Hepatic stellate cell (primary cell): Measurements from ENCODE around the gene NDUFAF3.

ENCODE experiments used
- DNase-seq: peaks from one replicate; pipeline ENCODE4 v3.0.0; 2011; ENCODE audit warnings: low spot score

Gene NDUFAF3

DNA sequence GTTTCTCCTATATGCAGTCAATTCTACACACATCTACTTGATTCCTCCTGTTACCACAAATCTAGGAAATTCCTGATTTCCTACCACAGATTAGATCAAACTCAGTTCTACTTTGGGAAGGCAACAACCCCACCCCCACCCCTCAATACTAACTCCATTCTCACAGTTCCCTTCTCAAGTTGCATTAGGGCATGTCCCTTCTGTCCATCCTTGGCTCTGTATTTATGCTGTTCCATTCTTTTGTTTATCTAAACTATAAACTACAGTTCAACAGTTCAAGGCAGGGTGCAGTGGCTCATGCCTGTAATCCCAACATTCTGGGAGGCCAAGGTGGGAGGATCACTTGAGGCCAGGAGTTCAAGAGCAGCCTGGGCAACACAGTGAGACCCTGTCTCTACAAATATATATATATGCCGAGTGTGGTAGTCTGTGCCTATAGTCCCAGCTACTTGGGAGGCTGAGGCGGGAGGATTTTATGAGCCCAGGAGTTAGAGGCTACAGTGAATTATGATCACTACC is 32.5 kb downstream of the NDUFAF3 start:
- no peak for DNase-seq

- DNase-seq: no peak
These were observed 35.3 kb downstream of the NDUFAF3 start for GRCh38 chr3:49057268-49057667.

DNA sequence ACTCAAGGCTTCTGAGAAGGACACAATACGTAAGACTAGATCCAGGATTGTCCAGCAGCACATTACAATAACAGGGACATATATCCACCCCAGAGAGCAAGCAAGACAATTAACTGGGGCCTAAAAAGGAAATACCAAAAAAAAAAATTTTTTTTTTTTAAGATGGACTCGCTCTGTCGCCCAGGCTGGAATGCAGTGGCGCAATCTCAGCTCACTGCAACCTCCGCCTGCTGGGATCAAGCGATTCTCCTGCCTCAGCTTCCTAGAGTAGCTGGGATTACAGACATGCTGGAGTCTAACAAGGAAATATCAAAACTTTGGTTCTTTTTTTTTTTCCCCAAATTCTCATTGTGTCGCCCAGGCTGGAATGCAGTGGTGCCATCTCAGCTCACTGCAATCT is 36.1 kb downstream of the NDUFAF3 start:
- no peak for DNase-seq
